ENCODE data around the gene KRT74.

DNA sequence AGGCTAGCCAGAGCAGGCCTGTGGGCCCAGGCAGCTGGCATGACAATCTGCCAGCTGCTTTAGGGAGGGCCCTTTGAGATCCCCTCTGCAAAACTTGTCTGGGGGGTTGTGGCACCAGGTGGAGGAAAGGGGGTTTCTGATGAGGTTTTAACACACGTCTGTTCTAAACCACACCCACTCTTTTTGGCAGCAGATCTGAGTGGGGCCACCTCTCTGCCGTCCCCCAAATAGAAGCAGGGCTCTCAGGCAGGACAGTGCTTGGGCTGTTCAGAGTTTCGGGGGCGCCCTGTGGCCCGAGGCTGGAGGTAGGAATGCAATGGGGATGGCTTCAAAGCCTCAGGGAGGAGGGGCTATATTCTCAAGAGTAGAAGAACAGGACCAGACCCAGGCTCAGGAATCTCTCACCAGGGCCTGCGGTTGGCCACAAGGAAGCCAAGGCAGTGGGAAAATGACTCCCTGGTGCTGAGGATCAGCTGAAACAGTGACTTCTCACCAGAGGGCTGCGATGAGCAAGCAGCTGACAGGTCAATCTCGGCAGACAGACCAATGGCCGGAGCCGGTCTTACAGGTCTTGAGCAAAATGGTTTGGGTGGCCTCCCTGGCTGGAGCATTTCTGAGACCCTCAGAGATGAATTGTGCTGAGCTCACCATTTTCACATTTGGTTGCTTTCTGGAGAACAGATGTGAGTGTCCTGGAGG, 51.9 kb downstream of the KRT74 start:
- TF ChIP-seq ZNF121 (CRISPR knock-in tag; conservative IDR thresholded peaks at IDR 0.05) (no peak), NR2C1 (IDR thresholded peaks at IDR 0.05) (no peak), NR2C1 (tag; IDR thresholded peaks at IDR 0.05) (no peak), CHD2 (IDR thresholded peaks at IDR 0.05; ENCODE audit: low read depth, low read length) (no peak), NR2C2 (CRISPR knock-in tag; IDR thresholded peaks at IDR 0.05) (no peak), NR2C2 (tag; IDR thresholded peaks at IDR 0.05) (no peak), EHMT2 (IDR thresholded peaks at IDR 0.05) (no peak), POLR2A (conservative IDR thresholded peaks at IDR 0.05) (no peak), MYBL2 (IDR thresholded peaks at IDR 0.05; ENCODE audit: low read depth) (no peak), MYBL2 (CRISPR knock-in tag; IDR thresholded peaks at IDR 0.05; ENCODE audit: borderline replicate concordance) (no peak)
- TF ChIP-seq, protein P1, sequence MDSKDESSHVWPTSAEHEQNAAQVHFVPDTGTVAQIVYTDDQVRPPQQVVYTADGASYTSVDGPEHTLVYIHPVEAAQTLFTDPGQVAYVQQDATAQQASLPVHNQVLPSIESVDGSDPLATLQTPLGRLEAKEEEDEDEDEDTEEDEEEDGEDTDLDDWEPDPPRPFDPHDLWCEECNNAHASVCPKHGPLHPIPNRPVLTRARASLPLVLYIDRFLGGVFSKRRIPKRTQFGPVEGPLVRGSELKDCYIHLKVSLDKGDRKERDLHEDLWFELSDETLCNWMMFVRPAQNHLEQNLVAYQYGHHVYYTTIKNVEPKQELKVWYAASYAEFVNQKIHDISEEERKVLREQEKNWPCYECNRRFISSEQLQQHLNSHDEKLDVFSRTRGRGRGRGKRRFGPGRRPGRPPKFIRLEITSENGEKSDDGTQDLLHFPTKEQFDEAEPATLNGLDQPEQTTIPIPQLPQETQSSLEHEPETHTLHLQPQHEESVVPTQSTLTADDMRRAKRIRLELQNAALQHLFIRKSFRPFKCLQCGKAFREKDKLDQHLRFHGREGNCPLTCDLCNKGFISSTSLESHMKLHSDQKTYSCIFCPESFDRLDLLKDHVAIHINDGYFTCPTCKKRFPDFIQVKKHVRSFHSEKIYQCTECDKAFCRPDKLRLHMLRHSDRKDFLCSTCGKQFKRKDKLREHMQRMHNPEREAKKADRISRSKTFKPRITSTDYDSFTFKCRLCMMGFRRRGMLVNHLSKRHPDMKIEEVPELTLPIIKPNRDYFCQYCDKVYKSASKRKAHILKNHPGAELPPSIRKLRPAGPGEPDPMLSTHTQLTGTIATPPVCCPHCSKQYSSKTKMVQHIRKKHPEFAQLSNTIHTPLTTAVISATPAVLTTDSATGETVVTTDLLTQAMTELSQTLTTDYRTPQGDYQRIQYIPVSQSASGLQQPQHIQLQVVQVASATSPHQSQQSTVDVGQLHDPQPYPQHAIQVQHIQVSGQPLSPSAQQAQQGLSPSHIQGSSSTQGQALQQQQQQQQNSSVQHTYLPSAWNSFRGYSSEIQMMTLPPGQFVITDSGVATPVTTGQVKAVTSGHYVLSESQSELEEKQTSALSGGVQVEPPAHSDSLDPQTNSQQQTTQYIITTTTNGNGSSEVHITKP (IDR thresholded peaks at IDR 0.05; ENCODE audit: partially characterized antibody), result no peak
